Measurements from ENCODE around the gene CFAP97.

CFAP97 gene

GRCh38 chr4:185235119-185235842 is 31.5 kb upstream of the CFAP97 start:
- Mint-ChIP-seq H3K4me1 (ENCODE audit: low read depth in 2 of 2) (peaks cover 6 to 22% of the 10 kb centered on the region in 2 donors), H3K9me3 (no peaks in the 10 kb centered on the region), H3K4me3 (no peak overlapping the region), H3K36me3 (ENCODE audit: insufficient read depth) (peaks cover 8% of the 10 kb centered on the region), H3K27ac (peak overlapping the region in 1 of 2 donors; percentile 20), H3K27me3 (no peaks in the 10 kb centered on the region)
- ATAC-seq (replicated peaks) (no peak), DNase-seq (no peak)

DNA sequence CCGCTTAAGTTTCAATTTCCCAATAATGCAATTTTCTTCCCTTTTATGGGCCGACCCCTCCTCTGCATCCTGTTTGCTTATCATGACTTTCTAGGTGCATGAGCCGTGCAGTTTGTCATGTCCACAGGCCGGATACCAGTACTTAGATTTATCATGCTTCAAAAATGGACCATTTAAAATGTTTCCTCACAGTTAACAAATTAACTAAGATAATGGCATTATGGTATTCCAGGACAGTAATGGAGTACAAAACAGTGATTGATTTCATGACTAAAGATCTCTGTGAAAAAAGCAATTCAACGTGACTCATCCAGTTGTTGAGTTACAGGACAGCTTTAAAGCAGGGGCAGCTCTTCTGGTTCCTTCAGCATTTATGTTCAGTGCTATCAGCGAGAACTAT is 28.6 kb upstream of the CFAP97 start:
- Mint-ChIP-seq H3K27me3 (no peaks in the 10 kb centered on the region), H3K4me1 (ENCODE audit: low read depth in 2 of 2) (peaks cover 3 to 19% of the 10 kb centered on the region in 2 donors), H3K9me3 (no peaks in the 10 kb centered on the region), H3K27ac (no peak overlapping the region), H3K4me3 (no peak overlapping the region), H3K36me3 (ENCODE audit: insufficient read depth) (peaks cover 8% of the 10 kb centered on the region)
- ATAC-seq (replicated peaks) (no peak), DNase-seq (no peak)

DNA sequence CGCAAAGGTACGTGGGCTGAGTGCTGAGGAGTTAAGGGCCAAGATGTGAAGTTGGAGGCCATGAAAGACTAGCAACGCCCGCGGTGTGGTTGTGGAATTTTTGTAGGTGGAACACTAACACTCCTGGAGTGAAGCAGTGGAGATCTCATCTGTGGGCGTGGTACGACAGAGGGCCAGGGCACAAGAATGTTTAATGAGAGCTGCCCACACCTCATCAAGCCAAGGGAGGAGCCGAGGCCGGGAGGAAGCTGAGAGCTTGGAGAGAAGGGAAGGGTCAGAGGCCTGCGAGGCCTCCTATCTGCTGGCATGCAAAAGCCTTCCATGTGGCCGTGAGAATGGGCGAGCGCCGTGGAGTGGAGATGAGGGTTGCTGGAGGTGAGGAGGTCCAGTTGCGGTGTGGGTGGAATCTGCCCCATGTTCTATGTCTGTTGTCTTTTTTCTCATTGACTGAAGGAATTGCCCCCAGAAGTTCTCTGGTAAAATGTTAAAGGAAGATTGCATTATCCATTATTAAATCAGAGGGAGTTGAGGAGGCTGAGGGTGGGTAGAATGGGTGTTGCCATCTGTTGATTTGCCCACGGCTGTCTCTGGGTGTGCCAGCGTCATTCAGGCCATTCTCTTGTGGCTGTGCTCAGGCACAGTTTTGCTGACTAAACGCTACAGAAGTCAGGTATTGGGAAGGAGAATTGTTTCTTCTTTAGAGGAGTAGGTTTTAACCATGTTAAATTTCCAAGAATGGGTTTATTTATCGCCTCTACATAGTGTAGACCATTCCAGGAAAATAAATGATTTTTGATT is 25.4 kb upstream of the CFAP97 start:
- DNase-seq (no peak), ATAC-seq (replicated peaks) (no peak)
- Mint-ChIP-seq H3K27ac (no peak overlapping the region), H3K36me3 (ENCODE audit: insufficient read depth) (peaks cover 8% of the 10 kb centered on the region), H3K4me1 (ENCODE audit: low read depth in 2 of 2) (peaks cover 0 to 19% of the 10 kb centered on the region in 2 donors), H3K9me3 (no peaks in the 10 kb centered on the region), H3K27me3 (no peaks in the 10 kb centered on the region), H3K4me3 (no peak overlapping the region)

DNA sequence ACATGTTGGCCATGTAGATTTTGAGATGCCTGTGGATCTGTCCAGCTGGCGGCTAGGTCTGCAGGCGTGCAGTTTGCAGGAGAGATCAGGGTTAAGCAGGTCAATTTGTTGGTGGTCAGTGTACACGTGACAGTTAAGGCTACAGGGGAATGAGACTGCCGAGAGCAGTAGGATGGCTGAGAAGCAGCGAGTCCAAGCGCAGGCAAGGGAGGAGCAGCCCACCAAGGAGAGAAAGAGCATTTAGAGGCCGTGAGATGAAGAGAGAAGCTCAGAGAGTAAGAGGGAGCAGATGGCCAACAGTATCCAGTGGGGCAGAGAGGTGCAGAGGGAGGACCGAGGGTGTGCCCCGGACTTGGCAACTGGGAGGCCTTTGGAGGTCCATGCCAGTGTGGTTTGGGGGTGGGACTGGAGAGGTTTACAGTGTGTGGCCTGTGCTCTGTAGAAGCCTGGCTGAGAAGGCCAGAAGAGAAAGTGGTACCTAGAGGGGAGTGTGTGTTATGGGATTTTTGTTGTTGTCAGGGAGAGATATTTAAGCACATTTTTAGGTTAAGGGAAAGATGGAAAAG is 24.0 kb upstream of the CFAP97 start:
- peaks cover 5% of the 10 kb centered on the region for H3K36me3 Mint-ChIP-seq (ENCODE audit: insufficient read depth)
- ATAC-seq (replicated peaks): no peak

DNA sequence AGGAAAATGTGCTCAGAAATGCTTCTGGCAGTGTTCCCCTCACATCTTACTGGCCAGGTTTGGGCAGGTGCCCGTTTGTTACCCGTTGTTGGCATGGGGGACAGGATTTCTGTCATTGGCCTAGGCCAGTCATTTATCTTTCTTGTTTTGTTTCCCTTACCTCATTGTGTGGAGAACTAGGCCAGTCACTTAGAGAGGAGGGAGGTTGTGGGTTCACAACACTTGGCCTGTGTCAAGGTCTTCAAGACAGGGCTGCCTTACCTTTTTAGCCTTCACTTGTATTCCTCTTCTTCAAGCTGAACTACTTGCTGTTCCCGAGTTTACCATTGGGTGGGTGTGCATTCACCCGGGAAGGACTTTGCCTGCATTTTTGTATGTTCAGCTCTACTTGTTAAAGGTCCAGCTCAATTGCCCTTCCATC is 23.3 kb upstream of the CFAP97 start:
- ATAC-seq (replicated peaks): no peak
- no peak for DNase-seq

More for the DNA sequence above, 24.0 kb upstream of the CFAP97 start:
- H3K4me1 Mint-ChIP-seq (ENCODE audit: low read depth in 2 of 2): peaks cover 0 to 24% of the 10 kb centered on the region in 2 donors
- H3K27me3 Mint-ChIP-seq: no peaks in the 10 kb centered on the region
- H3K27ac Mint-ChIP-seq: no peak overlapping the region
- H3K4me3 Mint-ChIP-seq: no peak overlapping the region
- DNase-seq: no peak
- H3K9me3 Mint-ChIP-seq: no peaks in the 10 kb centered on the region

DNA sequence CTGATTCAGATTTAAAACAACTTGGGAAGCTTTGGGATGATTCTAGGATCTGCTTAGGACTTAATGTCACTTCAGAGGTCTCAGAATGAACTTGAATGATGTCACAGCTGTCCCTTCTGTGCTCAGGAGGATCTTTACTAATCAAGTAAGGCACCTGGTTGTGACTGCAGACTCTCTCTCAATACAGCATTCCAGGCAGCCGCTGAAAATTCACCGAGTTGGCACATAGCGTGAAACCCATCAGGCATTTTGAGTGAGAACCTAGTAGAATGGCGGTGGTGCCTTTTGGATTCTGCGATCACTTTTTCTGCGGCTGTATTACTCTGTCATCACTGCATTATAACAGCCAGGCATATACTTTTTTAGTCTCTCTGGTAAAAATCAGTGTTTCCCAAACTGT is 22.1 kb upstream of the CFAP97 start:
- Mint-ChIP-seq H3K36me3 (ENCODE audit: insufficient read depth) (peaks cover 5% of the 10 kb centered on the region), H3K4me3 (no peak overlapping the region), H3K9me3 (no peaks in the 10 kb centered on the region), H3K27me3 (no peaks in the 10 kb centered on the region), H3K27ac (no peak overlapping the region), H3K4me1 (ENCODE audit: low read depth in 2 of 2) (peaks cover 1 to 23% of the 10 kb centered on the region in 2 donors)
- DNase-seq: no peak
- ATAC-seq (replicated peaks): no peak

More for the DNA sequence above, 23.3 kb upstream of the CFAP97 start:
- peaks cover 0 to 23% of the 10 kb centered on the region in 2 donors for H3K4me1 Mint-ChIP-seq (ENCODE audit: low read depth in 2 of 2)
- H3K27ac Mint-ChIP-seq: no peak overlapping the region
- H3K9me3 Mint-ChIP-seq: no peaks in the 10 kb centered on the region
- peaks cover 5% of the 10 kb centered on the region for H3K36me3 Mint-ChIP-seq (ENCODE audit: insufficient read depth)
- H3K4me3 Mint-ChIP-seq: no peak overlapping the region
- no peaks in the 10 kb centered on the region for H3K27me3 Mint-ChIP-seq

DNA sequence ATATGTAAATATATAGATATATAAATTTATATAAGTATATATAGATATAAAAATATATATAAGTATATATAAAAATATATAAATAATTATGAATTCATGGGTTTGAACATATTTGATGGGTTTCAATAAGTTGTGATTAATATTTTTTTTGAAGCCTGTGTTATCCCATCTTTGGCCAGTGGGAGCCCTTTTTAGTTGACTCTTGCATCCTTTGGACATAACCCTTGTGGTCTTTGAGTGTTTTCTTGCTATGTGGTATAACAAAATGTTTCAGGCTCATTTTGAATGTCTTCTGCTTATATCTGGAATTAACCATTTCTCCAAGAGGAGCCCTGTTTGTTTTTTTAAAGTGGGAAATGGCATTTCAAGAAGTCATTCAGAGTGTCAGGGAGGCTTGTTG is 20.8 kb upstream of the CFAP97 start:
- Mint-ChIP-seq H3K9me3 (no peaks in the 10 kb centered on the region), H3K4me1 (ENCODE audit: low read depth in 2 of 2) (peaks cover 1 to 27% of the 10 kb centered on the region in 2 donors), H3K36me3 (ENCODE audit: insufficient read depth) (peaks cover 2% of the 10 kb centered on the region), H3K4me3 (no peak overlapping the region), H3K27ac (no peak overlapping the region), H3K27me3 (no peaks in the 10 kb centered on the region)
- no peak for DNase-seq
- no peak for ATAC-seq (replicated peaks)

- no peaks in the 10 kb centered on the region for H3K27me3 Mint-ChIP-seq
- no peak for ATAC-seq (replicated peaks)
- H3K9me3 Mint-ChIP-seq: no peaks in the 10 kb centered on the region
- DNase-seq: no peak
- H3K4me3 Mint-ChIP-seq: no peak overlapping the region
- H3K4me1 Mint-ChIP-seq (ENCODE audit: low read depth in 2 of 2): peaks cover 4 to 29% of the 10 kb centered on the region in 2 donors
- H3K36me3 Mint-ChIP-seq (ENCODE audit: insufficient read depth): peaks cover 6% of the 10 kb centered on the region
- H3K27ac Mint-ChIP-seq: peak overlapping the region in 1 of 2 donors; percentile 71
These were observed 18.8 kb upstream of the CFAP97 start for GRCh38 chr4:185222598-185222997.

DNA sequence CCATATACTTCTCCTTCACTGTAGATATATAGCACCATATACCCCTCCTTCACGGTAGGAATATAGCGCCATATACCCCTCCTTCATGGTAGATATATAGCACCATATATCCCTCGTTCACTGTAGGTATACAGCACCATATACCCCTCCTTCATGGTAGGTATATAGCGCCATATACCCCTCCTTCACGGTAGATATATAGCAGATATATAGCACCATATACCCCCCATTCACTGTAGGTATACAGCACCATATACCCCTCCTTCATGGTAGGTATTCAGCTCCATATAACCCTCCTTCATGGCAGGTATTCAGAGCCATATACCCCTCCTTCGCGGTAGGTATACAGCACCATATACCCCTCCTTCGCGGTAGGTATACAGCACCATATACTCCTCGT is 18.1 kb upstream of the CFAP97 start:
- ATAC-seq (replicated peaks) (no peak), DNase-seq (no peak)
- Mint-ChIP-seq H3K4me1 (ENCODE audit: low read depth in 2 of 2) (peaks cover 4 to 32% of the 10 kb centered on the region in 2 donors), H3K27ac (peak overlapping the region in 1 of 2 donors; percentile 28), H3K9me3 (no peaks in the 10 kb centered on the region), H3K27me3 (no peaks in the 10 kb centered on the region), H3K4me3 (no peak overlapping the region), H3K36me3 (ENCODE audit: insufficient read depth) (peaks cover 6% of the 10 kb centered on the region)

- DNase-seq (no peak), ATAC-seq (replicated peaks) (no peak)
- Mint-ChIP-seq H3K27me3 (no peaks in the 10 kb centered on the region), H3K27ac (peak overlapping the region in 1 of 2 donors; percentile 28), H3K36me3 (ENCODE audit: insufficient read depth) (peaks cover 6% of the 10 kb centered on the region), H3K4me3 (no peak overlapping the region), H3K4me1 (ENCODE audit: low read depth in 2 of 2) (peaks cover 6 to 36% of the 10 kb centered on the region in 2 donors), H3K9me3 (no peaks in the 10 kb centered on the region)
These were observed 17.7 kb upstream of the CFAP97 start for GRCh38 chr4:185221491-185221890.

DNA sequence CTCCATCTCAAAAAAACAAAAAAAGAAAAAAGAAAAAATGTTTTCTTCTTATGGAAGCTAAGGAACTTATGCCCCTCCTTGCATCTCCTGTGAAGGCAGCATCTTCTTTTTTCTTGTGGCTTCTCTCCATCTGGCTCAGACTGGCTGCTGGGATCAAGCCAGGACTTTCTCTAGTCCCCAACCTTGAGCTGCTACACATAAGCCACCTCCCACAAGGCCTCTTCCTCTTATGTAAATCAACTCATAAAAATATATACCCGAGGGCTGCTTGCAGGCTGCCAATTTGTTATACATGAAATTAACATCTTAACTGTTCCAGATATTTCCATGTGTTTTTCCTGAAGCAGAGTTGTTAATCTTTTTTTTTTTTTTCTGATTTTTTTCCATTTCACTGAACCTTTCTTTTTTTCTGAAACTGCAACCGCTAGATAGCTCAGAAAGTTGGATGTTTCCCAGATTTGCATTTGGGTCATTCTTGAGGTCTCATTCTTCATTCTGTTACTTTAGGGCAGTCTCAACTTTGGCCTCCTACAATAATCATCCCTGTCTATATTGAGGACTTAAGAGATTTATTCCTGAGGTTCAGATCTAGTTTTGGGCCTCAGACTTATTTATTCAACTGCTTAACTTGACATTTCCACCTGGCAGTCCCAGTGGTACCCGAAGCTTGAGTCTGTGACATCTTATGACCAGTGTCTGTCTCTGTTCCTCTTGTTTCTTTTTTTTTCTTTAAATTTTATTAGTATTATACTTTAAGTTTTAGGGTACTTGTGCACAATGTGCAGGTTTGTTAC is 15.9 kb upstream of the CFAP97 start:
- ATAC-seq (replicated peaks) (peak; percentile 41), DNase-seq (no peak)
- no peaks in the 10 kb centered on the region for H3K27me3 Mint-ChIP-seq
- H3K4me1 Mint-ChIP-seq (ENCODE audit: low read depth in 2 of 2): peaks cover 8 to 28% of the 10 kb centered on the region in 2 donors
- H3K4me3 Mint-ChIP-seq: no peak overlapping the region
- peak overlapping the region; percentile 35 to 67 for H3K27ac Mint-ChIP-seq
- no peaks in the 10 kb centered on the region for H3K9me3 Mint-ChIP-seq
- peaks cover 9% of the 10 kb centered on the region for H3K36me3 Mint-ChIP-seq (ENCODE audit: insufficient read depth)

- Mint-ChIP-seq H3K4me3 (no peak overlapping the region), H3K27me3 (no peaks in the 10 kb centered on the region), H3K36me3 (ENCODE audit: insufficient read depth) (peaks cover 9% of the 10 kb centered on the region), H3K27ac (no peak overlapping the region), H3K4me1 (ENCODE audit: low read depth in 2 of 2) (peaks cover 8 to 32% of the 10 kb centered on the region in 2 donors), H3K9me3 (no peaks in the 10 kb centered on the region)
- DNase-seq (no peak), ATAC-seq (replicated peaks) (no peak)
These were observed 14.5 kb upstream of the CFAP97 start for GRCh38 chr4:185218312-185218711.

GRCh38 chr4:185217408-185217975 is 13.7 kb upstream of the CFAP97 start:
- Mint-ChIP-seq H3K4me1 (ENCODE audit: low read depth in 2 of 2) (peaks cover 10 to 31% of the 10 kb centered on the region in 2 donors), H3K4me3 (no peak overlapping the region), H3K27ac (peak overlapping the region in 1 of 2 donors; percentile 3), H3K27me3 (no peaks in the 10 kb centered on the region), H3K9me3 (no peaks in the 10 kb centered on the region), H3K36me3 (ENCODE audit: insufficient read depth) (peaks cover 9% of the 10 kb centered on the region)
- ATAC-seq (replicated peaks) (no peak), DNase-seq (no peak)
